H1 (cell line): ENCODE data around the gene SLC41A1. TPM values are rescaled to one million over a fixed set of nuclear protein-coding genes. Genes with fewer than 3 reads are reported as not detected.
A peak's percentile ranks its signal among the peaks of the same experiment; 100 is the strongest.

Source experiments
- ASH2L ChIP-seq: fragments of 200-600, 300-600 bp; sonication (generic); IDR thresholded peaks from one replicate; pipeline ENCODE4 v1.7.1; 2017; ENCODE audit warnings: low read length
- CBX8 ChIP-seq: fragments of 300-800, 300-1000 bp; sonication (generic); IDR thresholded peaks from 2 replicates; pipeline ENCODE4 v1.7.1; 2016; ENCODE audit warnings: low read depth, low read length, borderline replicate concordance
- CREB1 ChIP-seq: IDR thresholded peaks from 2 replicates; pipeline ENCODE4 v1.6.1; 2012; ENCODE audit warnings: inconsistent platforms
- EGR1 ChIP-seq: IDR thresholded peaks from 2 replicates; pipeline ENCODE4 v1.6.1; 2011; ENCODE audit warnings: low read depth, low read length, borderline replicate concordance
- EP300 ChIP-seq, 2 experiments: IDR thresholded peaks; 1 replicate in 1 of 2; 2 replicates in 1 of 2; pipeline ENCODE4 v1.6.1; 2011 to 2012; ENCODE audit warnings: low read depth in 2 of 2, low read length in 2 of 2, mild to moderate bottlenecking in 2 of 2, borderline replicate concordance in 1 of 2, inconsistent platforms in 1 of 2, moderate library complexity in 1 of 2
- HDAC6 ChIP-seq: IDR thresholded peaks from one replicate; pipeline ENCODE4 v1.7.1; 2012; ENCODE audit warnings: low read depth, mild to moderate bottlenecking, inconsistent platforms, low read length, moderate library complexity
- RBBP5 ChIP-seq: IDR thresholded peaks from 2 replicates; pipeline ENCODE4 v1.7.1; 2012; ENCODE audit warnings: low read depth, mild to moderate bottlenecking, inconsistent platforms, low read length, moderate library complexity, borderline replicate concordance
- SP2 ChIP-seq: IDR thresholded peaks from 2 replicates; pipeline ENCODE4 v1.6.1; 2012; ENCODE audit warnings: mild to moderate bottlenecking, low read length, inconsistent platforms
- SP4 ChIP-seq: IDR thresholded peaks from 2 replicates; pipeline ENCODE4 v1.6.1; 2012; ENCODE audit warnings: low read length, inconsistent platforms
- SRF ChIP-seq: IDR thresholded peaks from 2 replicates; pipeline ENCODE4 v1.6.1; 2011; ENCODE audit warnings: mild to moderate bottlenecking, low read depth, low read length, moderate library complexity
- TAF7 ChIP-seq: optimal IDR thresholded peaks from 2 replicates; pipeline ENCODE3; 2011; ENCODE audit warnings: low read depth, mild to moderate bottlenecking, inconsistent platforms, low read length, moderate library complexity, borderline replicate concordance
- TBP ChIP-seq: IDR thresholded peaks from 2 replicates; pipeline ENCODE4 v1.6.1; 2011; ENCODE audit warnings: low read depth, low read length, improper control_type of control experiment
- polyA plus RNA-seq, 7 experiments: library from polyadenylated mRNA; depleted of rRNA in 3 of 7; stranded (reverse) in 5 of 7; unstranded in 2 of 7; fragments of >200 nt in 5 of 7; fragments of 200-250 nt in 2 of 7; gene quantifications; 1 replicate in 5 of 7; 2 replicates in 1 of 7; 4 replicates in 1 of 7; pipeline versions ENCODE4 v1.2.1 to v1.2.3, GENCODE V29; 2011 to 2013; ENCODE audit warnings: missing spikeins in 2 of 7, mixed read lengths in 2 of 7
- total RNA-seq: library from RNA; stranded (reverse); fragmentation: NEBNext Ultra II Directional; extraction: Animal tissue kit (Norgen Biotek cat#: 25700); gene quantifications from 2 replicates; pipeline ENCODE4 v1.2.1, GENCODE V29; 2021

Gene SLC41A1
- total and polyA plus RNA-seq, 2 of the 8 experiments (the other 6 are each of a cell fraction or from before 2014, with no cell fraction given) = 41.2 to 42.3 TPM

GRCh38 chr1:205749234-205750137 lies 63.5 kb downstream of the SLC41A1 start (continued):
- TF ChIP-seq TBP (peak; percentile 63; the same call in 1 of the 2 replicates), ASH2L (peak; percentile 21), SRF (0 out of 2 replicates have a peak, but pooled peaks have one; percentile 3), SP4 (peak; percentile 93; the same call in 1 of the 2 replicates), EGR1 (peak; percentile 99), RBBP5 (peak; percentile 56; the same call in 1 of the 2 replicates), HDAC6 (no peak), CREB1 (no peak; the same call in 1 of the 2 replicates), TAF7 (peak; percentile 86), EP300 (IDR thresholded peaks at IDR 0.05; ENCODE audit: borderline replicate concordance in 1 of 2, low read depth in 2 of 2, low read length in 2 of 2) (peak in 1 of 2 experiments; percentile 35; a peak in 1 of 3 replicates), CBX8 (no peak), SP2 (no peak; the same call in 1 of the 2 replicates)
